ENCODE measurements around the gene MYBPC2.
A peak's percentile ranks its signal among the peaks of the same experiment; 100 is the strongest.

MYBPC2 gene

DNA sequence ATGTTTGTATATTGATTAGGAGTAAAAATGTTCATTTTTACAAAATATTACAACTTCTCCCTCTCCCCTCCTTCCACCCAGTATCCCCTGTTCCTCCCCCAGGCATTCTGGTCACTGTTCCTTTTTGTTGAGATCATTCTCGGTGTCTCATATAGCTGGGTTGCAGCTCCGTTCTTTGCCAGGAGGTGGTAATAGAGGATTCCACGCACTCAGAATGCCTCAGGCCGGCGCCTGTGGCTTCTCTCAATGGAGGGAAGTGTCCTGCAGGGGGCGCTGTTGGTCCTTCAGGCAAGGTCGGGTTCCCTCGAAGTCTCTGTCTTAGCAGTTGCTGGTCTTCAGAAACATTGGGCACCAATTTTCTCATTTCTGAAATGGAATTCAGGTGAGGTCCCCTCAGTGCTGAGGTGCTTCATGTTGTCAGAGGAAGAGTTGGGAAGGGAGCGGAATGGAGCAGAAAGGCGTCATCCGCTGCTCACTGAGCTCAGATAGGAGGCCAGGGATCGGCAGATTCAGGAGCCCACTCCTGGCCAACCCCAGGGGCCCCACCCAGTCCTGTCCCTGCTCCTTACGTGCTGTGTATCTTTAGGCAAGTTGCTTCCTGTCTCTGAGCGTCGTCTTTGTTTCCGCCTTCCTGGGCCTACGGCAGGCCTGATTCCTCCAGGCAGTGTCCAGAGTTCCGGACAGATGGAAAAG is 54.3 kb downstream of the MYBPC2 start:
- TF ChIP-seq ZNF274 (IDR thresholded peaks at IDR 0.05; ENCODE audit: low read depth, low read length): no peak
- no peak for TF ChIP-seq SUZ12 (IDR thresholded peaks at IDR 0.05; ENCODE audit: extremely low read depth, insufficient read depth, insufficient read length)
- no peak for TF ChIP-seq YY1 (IDR thresholded peaks at IDR 0.05; ENCODE audit: insufficient read depth, insufficient read length)
- DNase-seq (ENCODE audit: low read depth, low spot score): peak; percentile 70
- Histone ChIP-seq H3K36me3 (ENCODE audit: insufficient read depth, insufficient read length, low read length) (no peaks in the 10 kb centered on the region), H3K27me3 (ENCODE audit: insufficient read depth, insufficient read length) (peaks cover 21% of the 10 kb centered on the region), H3K9ac (ENCODE audit: insufficient read length, low read depth) (no peak overlapping the region), H3K4me1 (ENCODE audit: insufficient read depth, insufficient read length) (peaks cover 2% of the 10 kb centered on the region), H3K4me3 (ENCODE audit: insufficient read length, low read depth) (no peak overlapping the region), H3K9me3 (ENCODE audit: insufficient read depth, low read length) (peaks cover 36% of the 10 kb centered on the region)

DNA sequence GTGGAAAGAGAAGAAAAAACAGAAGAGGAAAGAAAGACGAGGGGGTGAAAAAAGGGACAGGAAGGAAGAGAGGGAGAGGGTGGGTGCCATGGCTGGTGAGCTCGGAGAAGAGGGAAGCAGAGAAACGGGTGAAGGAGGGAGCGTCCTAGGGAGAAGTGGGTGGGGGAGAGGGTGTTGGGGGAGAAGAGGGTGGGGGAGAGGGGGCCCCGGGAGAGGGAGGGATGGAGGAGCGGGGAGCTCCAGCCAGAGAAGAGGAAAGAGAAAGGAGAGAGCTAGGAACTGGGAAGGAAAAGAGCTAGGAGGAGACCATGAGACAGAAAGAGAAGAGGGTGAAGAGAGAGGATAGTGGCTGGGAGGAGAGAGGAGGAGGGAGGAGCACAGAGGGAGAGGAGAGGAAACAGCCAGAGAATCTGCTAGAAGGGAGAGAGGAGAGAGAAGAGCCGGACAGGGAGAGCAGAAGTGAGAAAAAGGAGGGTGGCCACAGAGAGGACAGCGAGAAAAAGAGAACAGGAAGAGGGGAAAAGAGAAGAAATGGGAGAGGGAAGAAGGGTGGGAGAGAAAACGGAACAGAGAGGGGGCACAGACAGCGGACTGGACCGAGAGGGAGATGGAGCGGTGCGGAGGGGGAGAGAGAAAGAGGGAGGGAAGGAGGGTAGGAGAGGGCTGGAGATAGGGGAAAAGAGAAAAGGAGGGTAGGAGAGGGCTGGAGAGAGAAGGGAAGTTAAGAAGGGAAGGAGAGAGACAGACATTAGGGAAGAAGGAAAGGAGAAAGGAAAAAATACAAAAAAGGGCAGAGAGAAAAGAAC is 55.9 kb downstream of the MYBPC2 start:
- no peak for DNase-seq (ENCODE audit: low read depth, low spot score)

GRCh38 chr19:50489461-50490011 is 56.8 kb downstream of the MYBPC2 start:
- Histone ChIP-seq H3K4me1 (ENCODE audit: insufficient read depth, insufficient read length) (peaks cover 4% of the 10 kb centered on the region), H3K9me3 (ENCODE audit: insufficient read depth, low read length) (peaks cover 36% of the 10 kb centered on the region), H3K27me3 (ENCODE audit: insufficient read depth, insufficient read length) (peaks cover 46% of the 10 kb centered on the region), H3K9ac (ENCODE audit: insufficient read length, low read depth) (no peak overlapping the region), H3K4me3 (ENCODE audit: insufficient read length, low read depth) (no peak overlapping the region), H3K36me3 (ENCODE audit: insufficient read depth, insufficient read length, low read length) (no peaks in the 10 kb centered on the region)
- no peak for DNase-seq (ENCODE audit: low read depth, low spot score)
- no peak for TF ChIP-seq SUZ12 (IDR thresholded peaks at IDR 0.05; ENCODE audit: extremely low read depth, insufficient read depth, insufficient read length)
- TF ChIP-seq ZNF274 (IDR thresholded peaks at IDR 0.05; ENCODE audit: low read depth, low read length): no peak
- no peak for TF ChIP-seq YY1 (IDR thresholded peaks at IDR 0.05; ENCODE audit: insufficient read depth, insufficient read length)

More for the DNA sequence above, 55.9 kb downstream of the MYBPC2 start:
- H3K9ac ChIP-seq (ENCODE audit: insufficient read length, low read depth): no peak overlapping the region
- TF ChIP-seq SUZ12 (IDR thresholded peaks at IDR 0.05; ENCODE audit: extremely low read depth, insufficient read depth, insufficient read length) (no peak), ZNF274 (IDR thresholded peaks at IDR 0.05; ENCODE audit: low read depth, low read length) (no peak), YY1 (IDR thresholded peaks at IDR 0.05; ENCODE audit: insufficient read depth, insufficient read length) (no peak)
- H3K36me3 ChIP-seq (ENCODE audit: insufficient read depth, insufficient read length, low read length): no peaks in the 10 kb centered on the region
- H3K4me3 ChIP-seq (ENCODE audit: insufficient read length, low read depth): no peak overlapping the region
- peaks cover 4% of the 10 kb centered on the region for H3K4me1 ChIP-seq (ENCODE audit: insufficient read depth, insufficient read length)
- H3K9me3 ChIP-seq (ENCODE audit: insufficient read depth, low read length): peaks cover 36% of the 10 kb centered on the region
- H3K27me3 ChIP-seq (ENCODE audit: insufficient read depth, insufficient read length): peaks cover 37% of the 10 kb centered on the region

DNA sequence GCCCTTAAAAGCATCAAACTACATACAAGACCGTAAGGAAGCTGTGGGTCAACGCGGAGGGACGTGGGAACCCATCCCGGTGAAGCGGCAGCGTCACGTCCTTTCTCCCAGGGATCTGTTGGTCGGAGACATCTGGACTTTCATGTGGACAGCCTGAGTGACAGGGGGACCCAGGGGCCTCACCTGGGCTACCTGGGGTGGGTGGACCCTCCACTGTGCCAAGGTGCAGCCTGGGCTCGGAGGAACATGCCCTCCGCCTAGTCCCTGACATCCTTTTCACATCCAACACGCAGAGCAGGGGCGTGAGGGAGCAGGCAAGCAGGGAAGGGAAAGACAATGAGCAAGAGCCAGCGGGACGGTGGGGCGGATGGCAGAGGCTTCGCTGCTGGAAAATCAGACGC is 57.7 kb downstream of the MYBPC2 start:
- H3K4me3 ChIP-seq (ENCODE audit: insufficient read length, low read depth): no peak overlapping the region
- H3K4me1 ChIP-seq (ENCODE audit: insufficient read depth, insufficient read length): peaks cover 4% of the 10 kb centered on the region
- no peaks in the 10 kb centered on the region for H3K36me3 ChIP-seq (ENCODE audit: insufficient read depth, insufficient read length, low read length)
- no peak overlapping the region for H3K9ac ChIP-seq (ENCODE audit: insufficient read length, low read depth)
- peaks cover 55% of the 10 kb centered on the region for H3K27me3 ChIP-seq (ENCODE audit: insufficient read depth, insufficient read length)
- no peak for TF ChIP-seq SUZ12 (IDR thresholded peaks at IDR 0.05; ENCODE audit: extremely low read depth, insufficient read depth, insufficient read length)
- no peak for TF ChIP-seq YY1 (IDR thresholded peaks at IDR 0.05; ENCODE audit: insufficient read depth, insufficient read length)
- no peak for TF ChIP-seq ZNF274 (IDR thresholded peaks at IDR 0.05; ENCODE audit: low read depth, low read length)
- H3K9me3 ChIP-seq (ENCODE audit: insufficient read depth, low read length): peaks cover 28% of the 10 kb centered on the region
- no peak for DNase-seq (ENCODE audit: low read depth, low spot score)

- Histone ChIP-seq H3K36me3 (ENCODE audit: insufficient read depth, insufficient read length, low read length) (no peaks in the 10 kb centered on the region), H3K9me3 (ENCODE audit: insufficient read depth, low read length) (peaks cover 22% of the 10 kb centered on the region), H3K4me3 (ENCODE audit: insufficient read length, low read depth) (no peak overlapping the region), H3K4me1 (ENCODE audit: insufficient read depth, insufficient read length) (peaks cover 4% of the 10 kb centered on the region), H3K9ac (ENCODE audit: insufficient read length, low read depth) (no peak overlapping the region), H3K27me3 (ENCODE audit: insufficient read depth, insufficient read length) (peaks cover 58% of the 10 kb centered on the region)
- DNase-seq (ENCODE audit: low read depth, low spot score): no peak
- TF ChIP-seq YY1 (IDR thresholded peaks at IDR 0.05; ENCODE audit: insufficient read depth, insufficient read length) (no peak), SUZ12 (IDR thresholded peaks at IDR 0.05; ENCODE audit: extremely low read depth, insufficient read depth, insufficient read length) (no peak), ZNF274 (IDR thresholded peaks at IDR 0.05; ENCODE audit: low read depth, low read length) (no peak)
These were observed 58.3 kb downstream of the MYBPC2 start for GRCh38 chr19:50490991-50491472.

GRCh38 chr19:50492303-50493052 is 59.8 kb downstream of the MYBPC2 start:
- Histone ChIP-seq H3K4me3 (ENCODE audit: insufficient read length, low read depth) (no peak overlapping the region), H3K9me3 (ENCODE audit: insufficient read depth, low read length) (peaks cover 8% of the 10 kb centered on the region; the same call in 1 of the 2 replicates), H3K9ac (ENCODE audit: insufficient read length, low read depth) (no peak overlapping the region), H3K36me3 (ENCODE audit: insufficient read depth, insufficient read length, low read length) (no peaks in the 10 kb centered on the region), H3K27me3 (ENCODE audit: insufficient read depth, insufficient read length) (peaks cover 70% of the 10 kb centered on the region), H3K4me1 (ENCODE audit: insufficient read depth, insufficient read length) (peaks cover 4% of the 10 kb centered on the region)
- DNase-seq (ENCODE audit: low read depth, low spot score): no peak
- no peak for TF ChIP-seq ZNF274 (IDR thresholded peaks at IDR 0.05; ENCODE audit: low read depth, low read length)
- TF ChIP-seq SUZ12 (IDR thresholded peaks at IDR 0.05; ENCODE audit: extremely low read depth, insufficient read depth, insufficient read length): no peak
- TF ChIP-seq YY1 (IDR thresholded peaks at IDR 0.05; ENCODE audit: insufficient read depth, insufficient read length): no peak

Measured in NT2/D1 (cell line).